A549 (cell line): Measurements from ENCODE around the gene RTEL1. TPM values are rescaled to one million over a fixed set of nuclear protein-coding genes. Genes with fewer than 3 reads are reported as not detected.

Experiments used
- ATAC-seq, 2 experiments: fragments of 200-7000 bp in 1 of 2; fragments of >200 bp in 1 of 2; cut with Nextera tagmentation in 1 of 2; cut with Tn5 transposase in 1 of 2; 3 replicates each; pipeline versions ENCODE4 v1.8.0 to v1.9.1; 2018 to 2020; ENCODE audit warnings: mild to moderate bottlenecking in 1 of 2, moderate library complexity in 1 of 2
- CTCF ChIA-PET: fragments of 300-600 bp; sonication (Branson Sonifier 250); formaldehyde crosslinking; extraction: SDS; loops from one replicate; lab custom pipeline; 2021; ENCODE audit warnings: antibody characterized with exemption, inconsistent platforms; lab: Yijun Ruan, JAX
- POLR2A ChIA-PET: fragments of 350-600 bp; formaldehyde crosslinking; extraction: SDS; loops from one replicate; lab custom pipeline; 2021; ENCODE audit warnings: antibody characterized with exemption, inconsistent platforms; lab: Yijun Ruan, JAX
- DNase-seq, 2 experiments: peaks; one replicate each; pipeline versions ENCODE4 v3.0.0 to v3.0.0-alpha.2; 2011 to 2016; ENCODE audit warnings: low read depth in 1 of 2, low spot score in 1 of 2
- FAIRE-seq: peaks from 2 replicates; lab custom pipeline; 2011; peaks lifted over from hg19 to GRCh38; lab: Jason Lieb, UNC
- H3K27ac ChIP-seq, 2 experiments: fragments of >200 bp; sonication (Bioruptor Twin); formaldehyde crosslinking; 3 replicates each; pipeline ENCODE4 v1.5.1; 2016 to 2017
- H3K4me1 ChIP-seq: fragments of >200 bp; sonication (Bioruptor Twin); formaldehyde crosslinking; 3 replicates; pipeline ENCODE4 v1.6.1; 2016
- H3K4me2 ChIP-seq: fragments of >200 bp; sonication (Bioruptor Twin); formaldehyde crosslinking; 3 replicates; pipeline ENCODE4 v1.6.1; 2016
- H3K4me3 ChIP-seq: fragments of >200 bp; sonication (Bioruptor Twin); formaldehyde crosslinking; 3 replicates; pipeline ENCODE4 v1.5.1; 2016
- H3K9me3 ChIP-seq: fragments of >200 bp; sonication (Bioruptor Twin); formaldehyde crosslinking; 3 replicates; pipeline ENCODE4 v1.6.1; 2016
- EHMT2 ChIP-seq: fragments of 200-600 bp; sonication (generic); IDR thresholded peaks from 2 replicates; pipeline ENCODE4 v1.6.1; 2016; ENCODE audit warnings: antibody characterized with exemption, low read depth, mild to moderate bottlenecking, moderate library complexity
- ELK1 ChIP-seq: fragments of 150-350 bp; IDR thresholded peaks from 2 replicates; pipeline ENCODE4 v1.6.1; 2014; ENCODE audit warnings: low read depth, mild to moderate bottlenecking, low read length
- HEYL ChIP-seq: fragments of 250-450 bp; sonication (Bioruptor Pico); IDR thresholded peaks from 2 replicates; pipeline ENCODE4 v1.8.0; 2021; ENCODE audit warnings: mild to moderate bottlenecking, moderate library complexity
- HMGXB4 ChIP-seq: fragments of 250-450 bp; sonication (Bioruptor Pico); IDR thresholded peaks from 2 replicates; pipeline ENCODE4 v1.5.0; 2021; ENCODE audit warnings: mild to moderate bottlenecking, moderate library complexity, borderline replicate concordance
- HOXB5 ChIP-seq: fragments of 250-450 bp; sonication (Bioruptor Pico); IDR thresholded peaks from 2 replicates; pipeline ENCODE4 v1.5.0; 2020; ENCODE audit warnings: mild to moderate bottlenecking, moderate library complexity
- JUNB ChIP-seq: fragments of >200 bp; sonication (Bioruptor Twin); formaldehyde crosslinking; IDR thresholded peaks from 2 replicates; pipeline ENCODE4 v1.6.1; 2016
- PHF8 ChIP-seq: fragments of 200-600 bp; sonication (generic); IDR thresholded peaks from 2 replicates; pipeline ENCODE4 v1.6.1; 2016; ENCODE audit warnings: low read depth, mild to moderate bottlenecking, antibody characterized with exemption, moderate library complexity, borderline replicate concordance
- POLR2AphosphoS2 ChIP-seq: conservative IDR thresholded peaks from 2 replicates; pipeline ENCODE4 v1.6.1; 2012; ENCODE audit warnings: low read length, improper control_type of control experiment, inconsistent platforms
- TFCP2L1 ChIP-seq: fragments of 250-450 bp; sonication (Bioruptor Pico); IDR thresholded peaks from 2 replicates; pipeline ENCODE4 v1.5.0; 2021; ENCODE audit warnings: mild to moderate bottlenecking
- WGBS: methylation state at CpG from one replicate; pipeline ENCODE4 v1.1.6; 2017; ENCODE audit errors: missing lambda C conversion rate; 5-methylcytosine and 5-hydroxymethylcytosine counted together
- polyA plus RNA-seq, 4 experiments: library from polyadenylated mRNA; depleted of rRNA in 3 of 4; stranded (reverse); fragments of >200 nt; fragmentation: RNase III in 1 of 4; extraction: RNeasy Plus Mini Kit Qiagen cat#74134 plus additional on column Dnase treatment in 1 of 4; gene quantifications; 2 replicates in 3 of 4; 3 replicates in 1 of 4; pipeline ENCODE4 v1.2.3, GENCODE V29; 2011 to 2017
- TF ChIP-seq, protein P1 (sequence below): IDR thresholded peaks from 2 replicates; pipeline ENCODE4 v1.6.1; 2012

RTEL1 gene
- polyA plus RNA-seq, 2 of the 4 experiments (the other 2 are of a cell fraction) = 11.3 to 12.6 TPM

- CTCF ChIA-PET = interaction anchor here (1.3 to 2.4 kb wide), 2 partner anchors 89 to 159 kb away, joined by 4 to 6 read pairs; partner anchors contain the start of gene PTK6
- WGBS = 93% methylated on average over 44 of the region's 52 CpGs
- H3K27ac ChIP-seq = peak within 1 kb of the TSS; percentile 16 to 94; a peak in 3 of 6 replicates
- H3K4me2 ChIP-seq = no peak within 1 kb of the TSS
- DNase-seq (no peak), ATAC-seq (no peak), FAIRE-seq (no peak)
- no peak within 1 kb of the TSS for H3K4me3 ChIP-seq
- TF ChIP-seq HOXB5 (CRISPR knock-in tag) = no peak
- TF ChIP-seq, protein P1, sequence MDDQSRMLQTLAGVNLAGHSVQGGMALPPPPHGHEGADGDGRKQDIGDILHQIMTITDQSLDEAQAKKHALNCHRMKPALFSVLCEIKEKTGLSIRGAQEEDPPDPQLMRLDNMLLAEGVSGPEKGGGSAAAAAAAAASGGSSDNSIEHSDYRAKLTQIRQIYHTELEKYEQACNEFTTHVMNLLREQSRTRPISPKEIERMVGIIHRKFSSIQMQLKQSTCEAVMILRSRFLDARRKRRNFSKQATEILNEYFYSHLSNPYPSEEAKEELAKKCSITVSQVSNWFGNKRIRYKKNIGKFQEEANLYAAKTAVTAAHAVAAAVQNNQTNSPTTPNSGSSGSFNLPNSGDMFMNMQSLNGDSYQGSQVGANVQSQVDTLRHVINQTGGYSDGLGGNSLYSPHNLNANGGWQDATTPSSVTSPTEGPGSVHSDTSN = peak; percentile 39; the same call in 1 of the 2 replicates
- TF ChIP-seq HMGXB4 (CRISPR knock-in tag) = no peak
- TF ChIP-seq HEYL = no peak
- 0 out of 2 replicates have a peak, but pooled peaks have one; percentile 55 for TF ChIP-seq POLR2AphosphoS2
- TF ChIP-seq TFCP2L1 (CRISPR knock-in tag) = 0 out of 2 replicates have a peak, but pooled peaks have one; percentile 19
- TF ChIP-seq PHF8 = no peak
- POLR2A ChIA-PET = interaction anchor here (3.0 kb wide), 1 partner anchor 11 kb away, joined by 38 read pairs; the partner anchor contains the start of genes ARFRP1 and ZGPAT
- H3K4me1 ChIP-seq = peaks cover 35% of the 10 kb centered on the region
- H3K9me3 ChIP-seq = no peaks in the 10 kb centered on the region
Measured at GRCh38 chr20:63696628-63697356, 38.7 kb downstream of the RTEL1 start, which contains the start of gene TNFRSF6B. TNFRSF6B (plus strand) TSS chr20:63696652; CDS start chr20:63696768, 116 bp downstream.

- no peak overlapping the region for H3K4me3 ChIP-seq
- no peak for FAIRE-seq
- TF ChIP-seq ELK1 = no peak
- no peak for TF ChIP-seq JUNB
- TF ChIP-seq, protein P1 = 0 out of 2 replicates have a peak, but pooled peaks have one; percentile 29
- TF ChIP-seq, all 56 proteins: peak for 1
- DNase-seq (no peak), ATAC-seq (peak in 1 of 2 experiments; percentile 4; a peak in 2 of 6 replicates)
- Histone ChIP-seq H3K27ac (peak overlapping the region; percentile 16 to 94; a peak in 3 of 6 replicates), H3K9me3 (no peaks in the 10 kb centered on the region), H3K4me2 (no peak overlapping the region), H3K4me1 (peaks cover 33% of the 10 kb centered on the region)
- ChIA-PET POLR2A (interaction anchor here (3.0 kb wide), 1 partner anchor 10 kb away, joined by 38 read pairs; the partner anchor contains the start of genes ARFRP1 and ZGPAT), CTCF (interaction anchor here (0.9 to 2.4 kb wide), 5 partner anchors 8 to 160 kb away, joined by 3 to 6 read pairs (median 3); partner anchors contain the start of genes PTK6 and SLC2A4RG)
- 90% methylated on average over 4 of the region's 7 CpGs for WGBS
Measured at GRCh38 chr20:63697357-63697867, 39.3 kb downstream of the RTEL1 start.

DNA sequence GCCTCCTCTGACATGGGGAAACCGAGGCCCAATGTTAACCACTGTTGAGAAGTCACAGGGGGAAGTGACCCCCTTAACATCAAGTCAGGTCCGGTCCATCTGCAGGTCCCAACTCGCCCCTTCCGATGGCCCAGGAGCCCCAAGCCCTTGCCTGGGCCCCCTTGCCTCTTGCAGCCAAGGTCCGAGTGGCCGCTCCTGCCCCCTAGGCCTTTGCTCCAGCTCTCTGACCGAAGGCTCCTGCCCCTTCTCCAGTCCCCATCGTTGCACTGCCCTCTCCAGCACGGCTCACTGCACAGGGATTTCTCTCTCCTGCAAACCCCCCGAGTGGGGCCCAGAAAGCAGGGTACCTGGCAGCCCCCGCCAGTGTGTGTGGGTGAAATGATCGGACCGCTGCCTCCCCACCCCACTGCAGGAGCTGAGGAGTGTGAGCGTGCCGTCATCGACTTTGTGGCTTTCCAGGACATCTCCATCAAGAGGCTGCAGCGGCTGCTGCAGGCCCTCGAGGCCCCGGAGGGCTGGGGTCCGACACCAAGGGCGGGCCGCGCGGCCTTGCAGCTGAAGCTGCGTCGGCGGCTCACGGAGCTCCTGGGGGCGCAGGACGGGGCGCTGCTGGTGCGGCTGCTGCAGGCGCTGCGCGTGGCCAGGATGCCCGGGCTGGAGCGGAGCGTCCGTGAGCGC lies 39.9 kb downstream of the RTEL1 start:
- Histone ChIP-seq H3K4me1 (peaks cover 33% of the 10 kb centered on the region), H3K4me2 (peak overlapping the region; percentile 82), H3K4me3 (no peak overlapping the region), H3K9me3 (no peaks in the 10 kb centered on the region), H3K27ac (peak overlapping the region; percentile 88 to 94)
- DNase-seq (no peak), FAIRE-seq (no peak), ATAC-seq (no peak)
- ChIA-PET POLR2A (interaction anchor here (1.2 to 3.0 kb wide), 3 partner anchors 10 to 43 kb away, joined by 3 to 38 read pairs (median 9); partner anchors contain the start of genes ARFRP1 and ZGPAT), CTCF (interaction anchor here (0.8 to 2.4 kb wide), 7 partner anchors 8 to 276 kb away, joined by 3 to 6 read pairs (median 4); partner anchors contain the start of genes ARFRP1, PTK6, SLC2A4RG and ZGPAT)
- WGBS = 94% methylated on average over 33 of the region's 40 CpGs
- peak; percentile 49; the same call in 1 of the 2 replicates for TF ChIP-seq POLR2AphosphoS2
- no peak for TF ChIP-seq EHMT2
